T-helper 1 cell (primary cell): ENCODE results near the gene U2AF2.

Experiments
- DNase-seq, 5 donors: peaks; one replicate each; pipeline ENCODE4 v3.0.0-alpha.2; 2012 to 2020

The U2AF2 gene

DNA sequence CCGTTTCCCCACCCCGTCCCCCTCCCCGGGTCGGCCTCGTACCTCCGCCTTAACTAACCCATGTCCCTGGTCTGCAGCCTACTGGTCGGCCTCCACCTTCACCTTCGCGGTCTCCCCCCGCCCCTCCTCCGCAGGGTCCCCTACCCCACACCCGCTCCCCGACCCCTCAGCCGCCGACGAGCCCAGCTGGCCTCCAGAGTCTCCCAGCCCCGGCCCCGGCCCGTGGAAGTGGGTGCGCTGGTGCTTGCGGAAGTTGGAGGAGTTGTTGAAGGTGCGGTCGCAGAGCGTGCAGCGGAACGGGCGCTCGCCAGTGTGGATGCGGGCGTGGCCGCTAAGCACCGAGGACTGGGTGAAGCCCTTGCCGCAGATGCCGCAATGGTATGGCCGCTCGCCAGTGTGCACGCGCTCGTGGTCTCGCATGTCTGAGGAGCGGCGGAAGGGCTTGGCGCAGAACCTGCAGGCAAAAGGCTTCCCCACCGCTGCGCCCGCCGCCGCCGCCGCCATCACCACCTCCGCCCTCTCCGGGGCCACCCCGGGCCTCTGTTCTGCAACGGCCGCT is 33.1 kb upstream of the U2AF2 start:
- no peak for DNase-seq

DNA sequence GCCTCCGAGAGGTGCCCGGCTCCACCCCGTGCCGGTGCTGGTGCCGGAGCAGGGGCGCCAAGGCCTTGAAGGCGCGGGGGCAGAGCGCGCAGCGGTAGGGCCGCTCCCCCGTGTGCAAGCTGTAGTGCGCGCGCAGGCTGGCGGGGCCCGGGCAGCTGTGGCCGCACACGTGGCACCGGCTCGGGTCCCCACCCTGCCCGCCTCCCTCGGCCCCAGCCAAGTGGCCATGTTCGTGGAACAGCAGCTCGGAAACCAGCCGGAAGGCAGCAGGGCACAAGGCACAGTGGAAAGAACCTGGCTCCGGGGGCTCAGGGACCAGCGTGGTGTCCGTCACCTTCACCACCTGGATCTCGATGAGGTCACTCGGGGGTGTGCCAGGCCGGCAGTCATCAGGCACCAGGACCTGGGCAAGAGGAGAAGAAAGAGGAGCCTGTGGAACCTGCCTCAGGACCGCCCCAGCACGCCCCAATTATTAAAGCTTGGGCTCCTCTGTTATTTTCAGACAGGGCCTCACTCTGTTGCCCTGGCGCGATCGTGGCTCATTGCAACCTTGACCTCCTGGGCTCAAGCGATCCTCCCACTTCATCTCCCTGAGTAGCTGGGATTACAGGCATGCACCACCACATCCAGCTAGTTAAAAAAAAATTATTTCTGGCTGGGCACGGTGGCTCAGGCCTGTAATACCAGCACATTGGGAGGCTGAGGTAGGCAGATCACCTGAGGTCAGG is 32.4 kb upstream of the U2AF2 start:
- no peak for DNase-seq

- DNase-seq, result no peak
Measured at GRCh38 chr19:55623130-55623529, 31.7 kb upstream of the U2AF2 start.

- DNase-seq, result no peak
Measured at GRCh38 chr19:55623561-55623960, 31.3 kb upstream of the U2AF2 start.

DNA sequence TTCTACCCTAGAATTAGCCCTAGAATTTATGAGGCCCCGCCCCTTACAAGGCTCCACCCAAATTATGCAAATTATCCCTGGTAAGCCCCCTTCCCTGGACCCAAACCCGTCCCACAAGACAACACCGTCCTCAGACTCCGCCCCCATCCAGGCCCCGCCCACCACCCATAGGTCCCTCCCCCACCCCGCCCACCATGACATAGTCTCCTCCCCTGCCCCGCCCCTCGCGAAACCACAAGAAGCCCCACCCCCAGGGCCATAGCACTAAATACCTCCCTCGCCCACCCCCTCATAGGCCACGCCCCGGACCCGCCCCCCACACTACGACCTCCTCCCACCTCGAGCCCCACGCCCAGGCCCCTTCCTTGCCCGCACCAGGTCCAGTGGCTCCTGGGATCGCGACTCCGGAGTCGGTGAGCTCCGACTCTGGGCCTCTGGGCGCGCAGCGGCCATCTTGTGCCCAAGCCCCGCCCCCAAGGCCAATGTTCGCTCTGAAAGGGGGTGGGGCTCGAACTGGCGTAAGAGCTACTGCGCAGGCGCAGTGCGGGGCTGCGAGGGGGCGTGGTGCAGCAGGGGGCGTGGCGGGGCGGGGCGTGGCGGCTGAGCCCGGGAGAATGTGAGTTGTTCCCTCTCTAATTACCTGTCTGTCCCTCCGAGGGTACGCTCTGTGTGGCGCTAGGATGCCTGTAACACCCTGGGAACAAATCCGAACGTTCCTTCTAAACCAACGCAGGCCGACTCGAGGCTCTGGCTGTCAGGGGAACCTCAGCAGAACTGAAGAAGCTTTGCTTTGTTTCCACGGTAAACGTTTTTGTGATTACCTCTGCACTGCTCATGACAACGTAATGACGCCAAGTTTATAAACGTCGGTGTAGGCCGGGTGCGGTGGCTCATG is 30.5 kb upstream of the U2AF2 start, which contains the start of gene ZNF784:
TSS of gene ZNF784 (minus strand) at position 458 of the 895 bp plus-strand sequence. CDS start at position 453, 5 bp downstream.
- peak; percentile 88 to 96 (median 92) for DNase-seq

- DNase-seq, result no peak
Measured at GRCh38 chr19:55625004-55625326, 29.9 kb upstream of the U2AF2 start.

DNA sequence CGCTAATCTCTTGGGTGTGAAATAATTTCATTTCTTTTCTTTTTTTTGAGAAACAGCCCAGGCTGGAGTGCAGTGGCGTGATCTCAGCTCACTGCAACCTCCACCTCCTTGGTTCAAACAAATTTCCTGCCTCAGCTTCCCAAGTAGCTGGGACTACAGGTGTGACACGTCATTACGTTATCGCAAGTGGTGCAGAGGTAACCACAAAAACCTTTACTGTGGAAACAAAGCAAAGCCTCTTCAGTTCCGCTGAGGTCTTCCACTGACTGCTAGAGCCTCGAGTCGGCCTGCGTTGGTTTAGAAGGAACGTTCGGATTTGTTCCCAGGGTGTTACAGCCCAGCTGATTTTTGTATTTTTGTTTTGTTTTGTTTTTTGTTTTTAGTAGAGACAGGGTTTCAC is 28.5 kb upstream of the U2AF2 start:
- peak in 4 of 5 donors; percentile 54 to 88 (median 64) for DNase-seq

DNA sequence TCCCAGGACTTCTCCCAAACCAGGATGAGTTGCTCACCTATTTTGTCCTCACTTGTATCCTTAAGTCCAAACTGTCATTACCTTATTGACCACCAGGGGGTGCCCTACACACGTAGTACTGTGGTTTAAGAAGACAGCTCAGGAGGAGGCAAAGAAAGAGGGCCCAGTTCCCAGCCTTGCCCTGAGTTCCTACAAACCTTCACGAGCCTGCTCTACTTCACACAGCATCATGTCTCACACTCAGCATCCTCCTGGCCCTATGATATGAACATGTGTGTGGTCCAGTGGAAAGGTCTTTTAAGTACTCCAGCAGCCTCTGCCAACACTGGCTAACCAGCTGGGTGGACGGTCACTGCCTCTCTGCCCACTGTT is 22.4 kb upstream of the U2AF2 start:
- DNase-seq, result peak; percentile 66 to 93 (median 85)

DNA sequence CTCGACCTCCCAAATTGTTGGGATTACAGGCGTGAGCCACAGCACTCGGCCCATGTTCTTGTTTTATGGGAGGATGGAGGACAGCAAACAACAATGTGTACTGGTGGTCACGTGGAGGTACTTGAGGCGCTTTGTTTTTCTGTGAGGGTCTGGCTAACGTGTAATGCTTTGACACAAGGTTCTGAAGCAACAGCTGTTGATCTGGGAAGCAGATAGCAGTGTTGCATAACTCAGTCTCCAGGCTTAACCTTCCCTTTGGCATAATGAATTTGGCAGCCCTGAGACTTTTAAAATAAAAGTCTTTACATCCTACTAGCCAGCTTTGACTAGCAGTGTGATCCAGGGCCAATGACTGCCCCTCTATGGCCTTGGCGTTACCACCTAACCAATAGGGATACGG is 21.0 kb upstream of the U2AF2 start:
- no peak for DNase-seq

DNA sequence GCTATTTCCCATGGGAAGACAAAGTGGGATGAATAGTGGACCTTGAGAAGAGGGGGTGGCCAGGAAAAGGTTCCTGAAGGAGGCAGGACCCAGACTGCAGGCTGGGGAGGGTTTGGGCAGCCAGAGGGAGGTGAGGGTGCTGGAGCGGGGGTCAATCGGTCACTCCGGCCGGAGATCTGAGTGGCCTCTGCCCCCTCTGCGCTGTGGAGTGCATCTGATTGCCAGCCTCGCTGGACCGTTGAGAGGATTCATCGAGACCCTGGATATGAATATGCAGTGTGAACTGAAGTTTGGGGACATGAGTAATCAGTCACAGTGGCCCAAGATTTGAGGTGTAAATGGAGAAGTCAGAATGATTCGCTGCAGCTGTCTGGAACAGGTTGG is 19.5 kb upstream of the U2AF2 start:
- no peak for DNase-seq

- DNase-seq, result no peak
Measured at GRCh38 chr19:55635856-55636440, 18.9 kb upstream of the U2AF2 start.

DNA sequence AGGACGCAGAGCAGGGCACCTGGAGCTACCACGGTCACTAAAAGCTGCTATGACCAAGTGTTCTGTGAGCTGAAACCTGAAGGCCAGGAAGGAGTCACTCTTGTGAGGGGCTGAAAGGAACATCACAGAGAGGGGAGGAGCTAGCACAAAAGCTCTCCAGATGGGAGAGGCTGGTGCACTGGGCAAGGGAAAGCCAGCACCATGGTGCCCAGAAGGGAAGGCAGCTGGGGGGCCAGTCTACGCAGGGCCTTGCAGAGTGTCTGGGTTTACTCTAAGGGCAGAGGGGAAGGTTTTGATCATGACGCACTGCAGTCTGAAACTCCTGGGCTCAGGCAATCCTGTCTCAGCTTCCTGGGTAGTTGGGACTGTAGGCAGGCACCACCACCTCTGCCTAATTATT is 18.1 kb upstream of the U2AF2 start:
- no peak for DNase-seq

DNA sequence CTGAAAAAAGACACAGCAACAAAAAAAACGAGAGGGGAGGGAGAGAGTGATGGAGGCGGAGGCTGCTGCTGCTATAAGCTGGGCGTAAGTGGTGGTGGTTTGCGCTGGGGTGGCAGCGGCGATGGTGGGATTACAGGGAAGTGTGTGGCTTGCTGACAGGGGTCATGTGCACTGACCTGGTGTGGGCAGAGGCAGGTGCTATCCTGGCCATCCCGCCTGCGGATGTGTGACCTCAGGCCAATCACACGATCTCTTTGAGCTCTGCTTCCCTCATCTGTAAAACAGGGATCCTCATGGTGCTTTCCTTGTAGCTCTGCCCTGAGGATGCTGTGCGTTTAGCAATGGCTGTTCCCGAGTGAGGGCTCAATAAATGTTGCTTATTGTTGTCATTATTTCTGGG is 17.3 kb upstream of the U2AF2 start:
- no peak for DNase-seq

DNA sequence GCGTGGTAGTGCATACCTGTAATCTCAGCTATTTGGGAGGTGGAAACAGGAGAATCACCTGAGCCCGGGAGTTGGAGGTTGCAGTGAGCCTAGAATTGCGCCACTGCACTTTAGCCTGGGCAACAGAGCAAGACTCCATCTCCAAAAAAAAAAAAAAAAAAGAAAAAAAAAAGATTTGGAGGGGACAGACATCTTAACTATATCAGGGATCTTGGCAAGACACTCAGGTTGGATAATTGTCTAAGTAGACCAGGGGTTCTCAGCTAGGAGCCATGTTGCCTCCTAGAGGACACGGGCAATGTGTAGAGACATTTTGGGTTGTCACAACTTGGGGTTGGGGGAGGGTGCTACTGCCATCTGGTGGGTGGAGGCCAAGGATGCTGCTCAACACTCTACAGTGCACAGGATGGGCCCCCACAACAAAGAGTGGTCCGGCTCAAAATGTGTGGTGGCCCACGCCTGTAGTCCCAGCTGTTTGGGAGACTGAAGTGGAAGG is 15.9 kb upstream of the U2AF2 start:
- peak in 2 of 5 donors; percentile 48 to 68 for DNase-seq

DNA sequence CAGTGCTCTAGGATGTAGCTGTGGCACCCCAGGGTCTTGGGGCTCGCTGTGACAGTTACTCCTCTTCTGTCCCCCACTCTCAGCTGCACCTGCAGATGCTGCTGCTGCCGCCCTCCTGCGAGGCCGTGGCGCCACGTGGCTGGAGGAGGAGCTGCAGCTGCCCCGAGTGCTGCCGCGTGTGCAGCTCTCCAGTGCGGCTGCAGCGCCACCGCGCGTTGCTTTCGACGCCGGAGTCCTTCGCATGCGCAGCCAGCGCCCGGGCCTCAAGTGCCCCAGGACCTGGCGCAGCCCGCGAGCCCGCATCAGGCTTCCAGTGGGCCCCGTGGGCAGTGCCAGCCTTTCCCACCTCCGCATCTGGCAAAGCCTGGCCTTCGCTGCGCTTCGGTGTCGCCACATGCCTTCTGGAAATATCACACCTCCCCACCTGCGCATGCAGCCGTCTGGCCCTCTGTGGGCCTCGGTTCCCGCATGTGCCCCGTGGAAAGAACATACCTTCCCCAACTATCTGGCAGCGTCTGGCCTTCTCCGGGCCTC is 14.7 kb upstream of the U2AF2 start:
- DNase-seq, result peak; percentile 52 to 84 (median 66)

GRCh38 chr19:55640577-55641425 is 14.0 kb upstream of the U2AF2 start, which contains the start of gene ZNF580:
ZNF580 (plus strand) TSS chr19:55641002; CDS start chr19:55642509, 1,507 bp downstream.
- peak in 2 of 5 donors; percentile 53 to 63 for DNase-seq

DNA sequence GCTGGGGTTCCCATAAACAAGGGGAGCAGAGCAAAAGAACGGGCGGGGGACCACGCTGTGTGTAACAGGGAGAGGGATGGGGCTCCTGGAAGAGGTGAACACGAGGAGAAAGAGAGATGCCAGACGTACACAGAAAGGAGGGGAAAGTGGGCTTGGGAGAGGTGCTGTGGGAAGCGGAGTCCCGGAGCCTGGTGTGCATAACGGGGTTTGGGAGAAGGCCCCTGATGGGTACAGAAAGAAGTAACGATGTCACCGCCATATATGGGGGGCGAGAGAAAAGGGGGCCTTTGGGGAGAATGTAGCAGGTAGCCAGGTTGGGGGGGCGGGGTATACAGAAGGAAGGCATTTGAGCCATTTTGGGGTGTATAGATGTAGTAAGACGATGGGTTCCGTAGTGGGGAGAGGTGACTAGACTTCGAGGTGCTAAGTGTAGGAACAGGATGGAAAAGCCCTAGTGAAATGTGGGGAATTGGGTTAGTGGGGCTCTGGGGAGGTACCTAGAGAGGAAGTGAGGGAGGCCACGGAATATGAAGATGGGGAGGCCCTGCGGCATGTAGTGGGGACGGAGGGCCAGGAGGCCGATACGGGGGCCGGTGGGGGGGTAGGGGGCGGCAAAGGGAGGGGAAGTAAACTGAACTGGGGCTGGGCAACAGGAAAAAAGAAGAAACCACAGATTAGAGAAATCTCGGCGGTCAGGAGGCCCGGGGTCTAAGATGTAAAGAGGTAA is 13.2 kb upstream of the U2AF2 start:
- DNase-seq, result no peak

GRCh38 chr19:55642153-55643002 is 12.5 kb upstream of the U2AF2 start:
- DNase-seq, result no peak

DNA sequence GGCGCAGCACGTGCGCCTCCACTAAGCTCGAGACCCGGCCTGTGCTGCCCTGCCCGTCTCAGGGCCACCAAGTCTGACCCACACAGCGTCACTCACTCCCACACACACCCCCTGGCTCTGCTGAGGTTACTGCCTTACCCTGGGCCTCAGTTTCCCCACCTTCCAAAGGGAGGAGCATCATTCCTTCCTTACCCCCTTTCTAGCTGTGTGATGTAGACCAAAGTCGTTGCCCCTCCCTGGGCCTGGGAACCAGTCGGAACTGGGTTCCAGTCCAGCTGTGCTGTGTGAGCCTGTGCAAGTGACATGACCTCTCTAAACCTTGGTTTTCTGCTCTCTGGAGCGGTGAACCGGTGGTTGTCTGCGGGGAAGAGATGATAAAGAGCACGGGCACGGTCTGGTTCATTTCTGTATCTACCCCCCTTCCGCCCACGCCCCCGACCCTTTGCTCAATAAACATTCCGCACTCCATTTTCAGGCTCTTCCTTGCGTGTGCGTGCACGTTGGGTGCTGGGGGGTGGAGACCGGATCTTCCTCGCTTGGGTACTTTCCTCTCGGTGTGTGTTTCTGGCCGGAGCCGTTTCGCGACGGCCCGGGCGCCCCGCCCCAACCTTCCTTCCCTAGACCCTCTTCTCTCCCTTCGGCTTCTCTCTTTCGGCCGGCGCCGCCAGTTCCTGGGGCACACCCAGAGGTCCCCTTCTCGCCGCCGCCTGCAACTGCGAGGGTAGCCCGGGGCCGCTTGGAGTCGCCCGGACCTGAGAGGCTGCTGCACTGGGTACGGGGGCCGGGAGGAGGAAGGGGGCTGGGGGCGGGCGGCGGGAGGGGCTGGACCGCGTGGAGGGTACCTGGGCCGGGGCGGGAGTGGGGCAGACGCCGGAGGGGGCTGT is 11.6 kb upstream of the U2AF2 start, which contains the start of gene ZNF581:
TSS of gene ZNF581 (plus strand) at position 647 of the 884 bp plus-strand sequence. CDS start 923 bp downstream, outside the sequence.
- DNase-seq, result peak; percentile 51 to 80 (median 67)
